NCI-H69 (cell line): ENCODE results near the gene ERCC4.

Experiments used
- DNase-seq: peaks from one replicate; lab custom pipeline; 2025; lab: John Stamatoyannopoulos, UW

ERCC4 gene

DNA sequence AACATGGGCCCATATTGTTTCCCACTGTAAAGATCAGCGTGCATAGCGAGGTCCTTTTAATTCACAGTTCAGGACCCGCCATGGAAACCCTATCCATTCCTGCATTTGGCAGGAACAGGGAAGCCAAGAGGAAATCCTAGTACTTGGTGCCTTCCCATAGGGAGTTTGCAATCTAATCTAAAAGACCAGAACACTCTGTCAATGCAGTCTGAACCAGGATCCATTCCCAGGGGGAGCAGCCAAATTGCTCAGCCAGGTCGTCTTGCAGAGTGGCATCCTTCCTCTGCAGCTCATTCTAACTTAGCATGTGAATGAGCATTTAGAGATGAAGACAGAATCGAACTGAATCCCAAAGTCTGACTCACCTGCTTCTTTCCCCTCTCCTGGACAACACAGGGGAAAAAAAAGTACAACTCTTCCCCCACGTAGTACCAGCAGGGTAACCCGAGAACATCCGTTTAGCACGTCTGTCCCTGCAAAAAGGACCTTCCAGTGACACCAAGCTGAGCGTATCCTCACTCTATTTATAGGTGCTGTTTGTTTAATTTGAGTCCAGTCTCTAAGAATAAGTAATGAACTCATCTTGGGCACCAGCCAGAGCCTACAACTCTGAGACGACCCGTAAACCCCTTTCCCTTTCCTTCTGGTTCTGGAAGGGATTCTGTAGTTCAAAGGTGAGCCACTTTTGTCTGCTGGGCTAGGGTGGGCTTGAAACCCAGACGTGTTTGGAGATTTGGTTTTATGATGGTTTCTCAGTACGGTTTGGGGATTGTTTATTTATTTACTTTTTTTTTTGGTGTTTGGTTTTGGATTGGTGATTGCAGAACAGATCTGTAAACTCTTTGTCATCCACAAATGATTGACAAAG lies 74.5 kb downstream of the ERCC4 start:
- DNase-seq: peak; percentile 72

DNA sequence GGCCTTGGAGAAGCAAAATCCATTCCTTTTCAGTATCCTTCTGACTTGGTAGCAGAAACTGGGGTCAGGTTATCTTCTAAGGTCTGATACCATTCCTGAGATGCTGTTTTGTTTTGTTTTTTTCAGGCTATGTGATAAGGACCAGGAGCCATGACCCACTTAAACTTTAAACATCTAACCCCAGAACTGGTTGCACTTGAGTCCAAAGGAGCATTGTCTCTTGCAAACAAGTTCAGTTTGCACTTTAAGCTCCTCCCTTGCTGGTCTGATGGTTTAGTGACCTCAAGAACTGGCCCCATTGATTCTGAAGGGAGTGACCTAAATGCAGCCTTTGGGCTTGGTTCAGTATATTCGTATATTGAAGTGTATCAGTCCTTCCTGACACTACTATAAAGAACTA lies 75.2 kb downstream of the ERCC4 start:
- no peak for DNase-seq

DNA sequence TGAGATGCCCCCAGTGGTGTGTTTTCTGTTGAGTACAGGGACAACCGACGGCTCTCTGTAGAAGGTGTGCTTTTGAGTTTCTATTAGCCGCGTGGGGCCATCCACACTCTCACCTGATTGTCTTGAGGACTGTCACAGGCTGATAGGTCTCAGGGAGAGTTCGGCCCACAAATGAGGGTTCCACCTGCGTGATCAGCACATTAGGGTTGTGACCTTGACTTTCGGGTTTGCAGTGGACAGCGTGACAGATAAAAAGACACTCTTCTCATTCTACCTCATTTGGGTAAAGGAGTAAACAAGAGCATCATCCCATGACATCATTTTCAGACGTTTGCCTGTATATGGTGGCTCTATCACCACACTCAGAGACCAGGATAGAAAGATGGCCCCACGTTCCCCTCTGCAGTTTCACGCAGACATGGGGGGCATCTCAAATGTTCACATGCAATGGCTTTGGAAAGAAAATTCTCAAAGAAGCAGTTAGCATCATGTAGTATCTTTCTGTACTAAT lies 76.9 kb downstream of the ERCC4 start:
- no peak for DNase-seq

DNA sequence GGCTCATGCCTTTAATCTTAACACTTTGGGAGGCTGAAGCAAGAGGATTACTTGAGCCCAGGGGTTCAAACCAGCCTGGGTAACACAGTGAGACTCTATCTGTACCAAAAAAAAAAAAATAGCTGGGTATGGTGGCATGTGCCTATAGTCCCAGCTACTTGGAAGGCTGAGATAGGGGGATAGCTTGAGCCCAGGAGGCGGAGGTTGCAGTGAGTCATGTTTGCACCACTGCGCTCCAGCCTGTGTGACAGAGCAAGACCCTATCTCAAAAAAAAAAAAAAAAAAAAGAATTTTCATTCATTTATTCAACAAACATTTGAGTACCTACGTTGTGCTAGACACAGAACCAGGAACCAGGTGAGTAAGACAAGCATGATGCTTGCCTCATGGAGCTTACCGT lies 77.6 kb downstream of the ERCC4 start:
- DNase-seq: no peak

- DNase-seq: peak; percentile 56
Measured at GRCh38 chr16:13997933-13998332, 78.0 kb downstream of the ERCC4 start.

GRCh38 chr16:13999071-13999894 lies 79.3 kb downstream of the ERCC4 start:
- DNase-seq: no peak

DNA sequence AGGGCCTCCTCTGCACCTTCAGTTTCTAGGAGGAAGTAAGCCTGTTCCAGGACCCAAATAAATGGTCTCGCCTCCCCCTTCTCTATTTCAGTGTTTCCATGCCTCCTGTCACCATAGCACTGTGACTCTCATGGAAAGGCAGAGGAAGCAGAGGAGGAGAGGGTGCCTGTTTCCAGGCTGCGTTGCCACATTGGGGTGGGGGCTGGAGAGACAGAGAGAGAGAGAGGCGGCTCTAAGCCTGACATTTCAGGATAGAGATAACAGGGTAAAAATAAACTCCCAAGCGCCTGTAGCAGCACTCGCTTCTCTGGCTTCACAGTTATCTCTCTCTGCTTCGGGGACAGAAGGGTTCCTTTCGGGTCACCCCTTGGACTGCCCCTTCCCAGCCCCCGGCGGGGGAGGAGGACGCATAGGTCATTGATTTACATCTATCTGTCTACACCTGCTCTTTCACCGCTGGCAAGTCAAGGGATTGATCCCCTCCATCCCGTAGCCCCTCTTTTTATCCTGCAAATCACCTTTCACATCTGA lies 80.0 kb downstream of the ERCC4 start:
- DNase-seq: no peak

- DNase-seq: no peak
Measured at GRCh38 chr16:14001521-14001920, 81.6 kb downstream of the ERCC4 start.
